GM12891 (cell line): ENCODE results near the gene CCDC85A.

Experiments used
- POLR2A ChIP-seq: IDR thresholded peaks from 2 replicates; pipeline ENCODE4 v1.6.1; 2011; ENCODE audit warnings: low read depth, low read length, control low read depth
- POLR2AphosphoS5 ChIP-seq: IDR thresholded peaks from 2 replicates; pipeline ENCODE4 v1.6.1; 2011; ENCODE audit warnings: low read depth, low read length, control low read depth
- SPI1 ChIP-seq: IDR thresholded peaks from 2 replicates; pipeline ENCODE4 v1.6.1; 2011; ENCODE audit warnings: low read depth, low read length, control low read depth
- TAF1 ChIP-seq: IDR thresholded peaks from 2 replicates; pipeline ENCODE4 v1.6.1; 2011; ENCODE audit warnings: low read depth, low read length, control low read depth

- TF ChIP-seq POLR2A (no peak), POLR2AphosphoS5 (no peak), TAF1 (no peak), SPI1 (no peak)
Observed at GRCh38 chr2:56209701-56210100, 25.9 kb downstream of the CCDC85A start.
